GM23248 (cell line): ENCODE data around the gene MYL7.

Experiments
- EZH2 ChIP-seq: fragments of 200-600 bp; sonication (generic); IDR thresholded peaks from 2 replicates; pipeline ENCODE4 v1.6.1; 2018; ENCODE audit warnings: antibody characterized with exemption, mild to moderate bottlenecking; ENCODE audit not compliant: insufficient read depth, poor library complexity, severe bottlenecking
- EZH2phosphoT487 ChIP-seq: fragments of 200-600 bp; sonication (generic); IDR thresholded peaks from 2 replicates; pipeline ENCODE4 v1.6.1; 2018; ENCODE audit warnings: antibody characterized with exemption, moderate library complexity, mild to moderate bottlenecking, low read depth; ENCODE audit not compliant: insufficient read depth

DNA sequence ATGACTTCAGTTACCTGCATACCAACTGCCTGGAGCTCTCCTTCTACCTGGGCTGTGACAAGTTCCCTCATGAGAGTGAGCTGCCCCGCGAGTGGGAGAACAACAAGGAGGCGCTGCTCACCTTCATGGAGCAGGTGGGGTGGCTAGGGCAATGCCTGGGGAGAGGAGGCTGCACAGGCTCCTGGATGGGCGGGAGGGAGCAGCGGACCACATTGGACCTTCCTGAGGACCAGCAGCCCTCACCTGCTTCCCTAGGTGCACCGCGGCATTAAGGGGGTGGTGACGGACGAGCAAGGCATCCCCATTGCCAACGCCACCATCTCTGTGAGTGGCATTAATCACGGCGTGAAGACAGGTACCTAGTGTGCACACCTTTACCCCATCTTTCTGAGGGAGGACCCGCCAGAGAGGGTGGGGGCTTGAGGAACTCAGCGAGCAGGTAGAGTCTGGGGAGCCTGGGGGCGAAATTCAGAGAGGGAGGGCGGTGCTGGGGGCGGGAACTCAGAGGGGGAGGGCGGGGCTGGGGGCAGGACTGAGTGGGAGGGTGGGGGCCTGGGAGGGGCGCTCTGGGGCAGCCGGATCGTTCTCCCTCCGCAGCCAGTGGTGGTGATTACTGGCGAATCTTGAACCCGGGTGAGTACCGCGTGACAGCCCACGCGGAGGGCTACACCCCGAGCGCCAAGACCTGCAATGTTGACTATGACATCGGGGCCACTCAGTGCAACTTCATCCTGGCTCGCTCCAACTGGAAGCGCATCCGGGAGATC, 28.0 kb downstream of the MYL7 start:
- no peak for TF ChIP-seq EZH2
- no peak for TF ChIP-seq EZH2phosphoT487
